CD4-positive, alpha-beta T cell treated with Interleukin-17A for 1 hour (primary cell): Measurements from ENCODE around the gene KLHL29.

Experiments
- DNase-seq: peaks from one replicate; pipeline ENCODE4 v3.0.0-alpha.2; 2020

The KLHL29 gene

DNA sequence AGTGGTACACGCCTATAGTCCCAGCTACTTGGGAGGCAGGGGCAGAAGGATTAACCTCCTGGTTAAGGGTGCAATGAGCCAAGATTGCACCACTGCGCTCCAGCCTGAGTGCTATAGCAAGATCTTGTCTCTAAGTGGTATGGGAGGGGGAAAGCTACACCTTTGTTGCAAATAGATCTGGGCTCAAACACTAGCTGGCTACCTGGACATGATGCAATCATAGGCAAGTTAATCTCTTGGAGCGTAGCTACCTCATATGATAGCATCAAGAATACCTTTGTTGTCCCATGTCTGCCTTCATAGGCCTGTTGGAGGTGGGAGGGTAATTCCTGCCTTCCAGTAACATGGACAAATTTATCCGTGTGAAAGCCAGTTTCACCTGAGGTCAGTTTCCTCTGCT lies 15.7 kb downstream of the KLHL29 start:
- no peak for DNase-seq

DNA sequence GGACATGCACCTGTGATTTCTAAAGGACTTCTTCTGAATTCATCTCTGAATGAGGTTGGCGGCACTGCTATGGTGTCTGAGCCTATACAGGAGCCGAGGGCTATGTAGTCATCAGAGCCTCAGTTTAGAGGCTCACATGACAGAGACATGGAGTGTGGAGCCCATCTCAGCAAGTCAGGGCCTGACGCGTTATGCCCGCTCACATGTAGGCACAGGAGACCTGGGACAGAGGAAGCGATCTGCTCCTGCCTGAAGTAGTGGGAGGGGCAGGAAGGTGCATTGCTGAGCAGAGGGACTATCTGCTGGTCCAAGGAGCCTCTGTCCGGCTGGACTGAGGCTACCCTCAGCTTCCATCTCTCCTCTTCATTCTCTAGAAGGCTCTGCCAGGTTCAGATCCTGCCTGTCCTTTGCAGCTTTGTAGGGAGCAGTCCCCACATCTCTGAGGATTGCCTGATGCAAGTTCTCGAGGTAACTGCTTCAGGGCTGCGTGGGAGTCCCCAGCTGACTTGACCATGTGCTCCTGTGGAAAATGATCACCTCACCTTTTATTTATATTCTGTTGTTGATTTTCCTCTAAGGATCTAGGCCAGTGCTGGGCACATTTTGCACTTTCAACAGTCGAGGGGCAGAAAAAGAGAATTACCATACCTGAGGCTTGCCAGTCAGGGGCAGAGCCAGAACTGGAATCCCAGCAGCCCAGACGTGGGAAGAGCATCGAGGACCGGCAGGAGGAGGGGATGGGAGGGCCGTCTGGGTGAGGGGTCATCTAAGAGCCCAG lies 16.6 kb downstream of the KLHL29 start:
- no peak for DNase-seq

DNA sequence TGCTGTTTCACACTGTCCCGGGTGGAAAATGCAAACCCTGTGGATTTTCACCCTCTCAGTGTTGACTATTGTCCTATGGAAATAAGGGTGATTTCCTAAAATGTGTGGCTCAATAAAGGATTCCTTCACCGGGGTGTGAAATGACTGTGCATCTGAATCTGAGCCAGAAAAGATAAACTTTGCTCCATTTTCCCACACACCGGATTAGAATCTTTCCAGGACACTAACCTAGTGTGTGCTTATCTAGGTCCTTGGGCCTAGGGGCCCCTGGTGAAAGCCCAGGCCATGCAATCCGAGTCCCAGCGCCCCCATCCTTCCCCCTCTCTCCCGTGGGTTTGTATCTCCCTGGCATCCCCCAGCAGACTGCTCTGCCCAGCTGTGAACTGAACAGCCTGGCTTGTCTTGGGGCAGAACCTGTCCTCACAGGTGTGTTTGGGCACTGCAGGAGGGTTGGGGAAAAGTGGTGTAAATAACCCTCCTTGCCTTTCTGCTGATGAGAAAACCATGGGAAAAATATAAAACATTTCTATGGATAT lies 17.3 kb downstream of the KLHL29 start:
- no peak for DNase-seq

DNA sequence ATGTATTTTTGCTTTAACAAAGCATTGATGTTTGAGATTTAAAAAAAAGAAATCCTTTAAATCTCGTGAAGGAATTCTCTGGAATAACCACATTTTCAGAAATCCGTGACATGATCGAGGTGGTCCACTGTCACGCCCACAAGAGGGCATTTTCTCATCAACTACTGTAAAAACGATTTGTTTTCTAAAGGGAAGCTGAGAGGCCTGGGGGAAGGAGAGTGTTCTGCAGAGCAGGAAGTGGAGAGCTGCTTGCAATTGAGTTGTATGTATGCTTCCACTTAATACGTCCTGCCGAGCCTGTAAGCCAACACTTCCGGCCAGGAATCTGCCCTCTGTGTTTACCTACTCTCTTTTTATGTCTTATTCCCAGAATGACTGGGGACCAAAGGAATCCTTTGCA lies 19.4 kb downstream of the KLHL29 start:
- DNase-seq, result no peak

DNA sequence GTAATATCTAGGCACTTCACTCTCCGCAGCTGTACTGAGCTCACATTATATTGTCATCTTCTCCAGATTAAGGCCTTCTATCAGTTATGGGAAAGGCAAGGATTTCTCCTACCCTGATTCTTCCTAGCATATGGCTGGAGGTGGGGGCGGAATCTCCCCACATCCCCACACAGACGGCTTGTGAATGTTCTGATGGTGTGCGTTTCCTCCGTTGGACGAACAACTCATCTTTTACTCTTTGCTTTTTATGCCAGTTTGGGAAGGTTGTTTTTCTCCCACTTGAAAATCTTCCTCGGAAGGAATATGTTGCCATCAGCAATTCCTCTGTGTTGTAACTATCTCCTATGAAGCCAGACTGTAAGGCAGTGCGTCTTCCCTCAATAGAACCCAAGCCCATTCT lies 24.3 kb downstream of the KLHL29 start:
- DNase-seq, result no peak

DNA sequence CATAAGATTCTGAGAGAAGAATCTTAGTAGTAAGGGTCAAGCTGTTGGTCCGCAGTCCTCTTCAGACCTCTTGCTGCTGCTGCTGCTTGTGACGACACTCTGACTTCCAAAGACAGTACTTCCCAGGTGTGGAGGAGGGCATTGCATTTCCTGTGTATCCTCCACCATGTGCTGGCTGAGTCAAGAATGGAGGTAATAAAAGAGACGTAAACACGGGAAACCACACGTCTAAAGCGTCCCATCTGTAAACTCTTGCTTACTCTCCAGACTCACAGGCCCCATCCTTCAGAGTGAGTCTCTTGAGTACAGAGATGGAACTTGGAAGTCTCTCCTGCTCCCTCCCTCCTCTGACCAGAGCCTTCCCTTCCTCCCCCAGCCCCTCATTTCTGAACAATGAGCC lies 25.6 kb downstream of the KLHL29 start:
- DNase-seq, result no peak

DNA sequence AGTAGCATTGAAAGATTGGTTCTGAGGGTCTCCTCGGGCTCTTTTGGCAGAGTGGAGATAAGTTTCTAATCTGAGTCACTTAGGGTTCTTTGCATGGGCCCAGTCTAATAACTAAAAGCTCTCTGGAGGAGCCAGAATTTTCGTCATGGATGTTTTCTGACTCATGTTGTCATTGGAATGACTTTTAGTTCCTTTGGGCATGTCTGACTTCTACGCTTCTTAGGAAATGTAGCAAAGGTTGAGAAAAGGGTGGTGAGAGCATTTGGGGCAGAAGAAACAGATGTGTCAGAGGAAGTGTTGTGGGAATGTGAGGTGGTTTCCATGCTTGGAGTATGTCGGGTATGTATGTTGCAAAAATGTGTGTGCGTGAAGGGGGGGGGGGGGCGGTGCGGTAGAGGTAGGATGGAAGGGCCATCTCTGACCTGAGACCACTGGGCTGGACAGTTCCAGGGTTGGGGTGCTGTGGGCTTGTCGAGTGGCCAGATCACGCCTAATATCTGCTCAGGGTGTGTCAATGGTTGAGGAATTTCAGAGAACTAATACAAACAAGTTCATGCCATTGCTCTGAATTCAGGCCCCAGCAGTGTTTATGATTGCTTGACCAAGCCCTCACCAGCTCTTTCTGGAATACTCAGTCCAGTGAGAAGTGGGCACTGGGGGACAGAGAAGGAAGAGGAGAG lies 26.9 kb downstream of the KLHL29 start:
- no peak for DNase-seq

DNA sequence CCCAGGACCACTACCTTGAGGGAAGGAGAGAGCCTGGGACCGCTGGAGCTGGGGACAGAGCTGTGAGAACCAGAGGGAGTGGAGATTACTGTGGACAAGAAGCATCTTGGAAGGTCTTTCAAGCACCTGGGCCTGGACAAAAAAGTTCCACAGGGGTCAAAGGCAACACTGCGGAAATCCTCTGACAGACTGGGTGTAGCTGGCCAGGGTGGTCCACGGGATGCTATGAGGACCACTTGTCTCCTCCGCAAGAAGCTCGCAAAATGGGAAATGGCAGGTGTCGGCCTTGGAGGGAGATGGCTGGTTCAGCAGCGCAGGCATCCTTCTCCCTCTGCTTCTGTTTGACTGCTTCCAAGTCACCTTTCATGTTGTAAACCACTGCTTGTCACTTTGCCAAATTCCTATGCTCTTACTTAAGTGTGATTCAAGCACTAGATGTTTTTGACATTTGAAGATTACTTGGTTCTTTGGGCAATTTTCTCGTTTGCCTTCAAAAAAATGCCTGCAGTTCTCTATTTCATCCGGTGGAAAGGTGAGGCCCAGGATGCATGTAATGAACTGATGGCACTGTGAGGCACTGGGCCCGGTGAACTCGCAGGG lies 27.7 kb downstream of the KLHL29 start:
- no peak for DNase-seq

DNA sequence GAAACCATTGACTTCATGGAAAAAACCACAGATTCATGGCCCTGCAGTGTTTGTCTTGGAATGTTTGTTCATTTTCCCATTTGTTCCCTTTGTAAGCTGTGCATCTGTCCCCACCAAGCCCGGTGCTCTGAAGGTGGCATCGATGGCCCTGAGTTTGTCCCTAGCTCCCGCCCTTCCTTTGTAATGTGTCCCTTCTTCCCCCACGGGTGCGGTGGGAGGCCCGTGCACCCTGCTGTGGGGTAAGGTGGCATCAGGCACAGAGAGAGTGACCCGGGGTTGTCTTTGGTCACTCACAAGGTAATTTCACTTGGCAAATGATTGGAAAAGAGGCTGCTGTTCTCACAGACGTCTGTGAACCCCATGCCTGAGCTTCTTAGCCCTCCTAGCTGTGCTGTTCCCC lies 28.7 kb downstream of the KLHL29 start:
- no peak for DNase-seq

DNA sequence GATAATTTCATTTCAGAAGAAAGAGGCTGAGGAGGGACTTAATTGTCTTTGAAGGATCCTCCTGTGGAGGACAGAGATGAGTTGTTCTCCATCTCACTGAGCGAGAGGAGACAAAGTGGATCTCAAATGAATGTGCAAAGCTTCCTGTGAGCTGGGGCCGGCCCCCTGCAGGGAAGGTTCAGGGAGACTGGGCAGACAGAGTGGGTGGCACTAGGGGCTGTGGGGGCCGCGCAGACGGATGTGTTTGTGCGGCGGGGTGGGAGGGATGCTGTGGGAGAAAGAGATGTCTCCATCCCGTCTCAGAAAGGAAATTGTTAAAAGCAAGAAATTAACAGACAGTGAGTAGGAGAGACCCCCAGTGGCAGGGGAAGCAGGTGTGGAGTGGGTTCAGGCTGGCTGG lies 29.1 kb downstream of the KLHL29 start:
- no peak for DNase-seq

DNA sequence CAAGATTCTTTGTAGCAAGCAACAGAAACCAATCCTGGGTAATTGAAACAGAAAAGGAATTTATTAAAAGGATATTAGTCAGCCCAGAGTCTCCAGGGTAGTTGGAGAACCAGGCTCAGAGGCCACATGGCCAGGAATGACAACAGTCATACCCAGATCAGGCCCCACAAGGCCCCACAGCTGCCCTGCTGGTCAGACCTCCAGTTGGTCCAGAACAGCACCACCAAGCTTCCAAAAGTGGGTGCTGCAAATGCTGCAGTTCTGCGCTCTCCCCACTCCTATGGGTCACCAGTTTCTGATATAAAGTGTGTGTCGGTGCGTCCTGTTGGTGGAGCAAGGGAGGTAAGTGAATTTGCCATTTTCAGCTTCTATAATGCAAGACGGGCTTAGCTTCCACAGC lies 29.9 kb downstream of the KLHL29 start:
- no peak for DNase-seq

DNA sequence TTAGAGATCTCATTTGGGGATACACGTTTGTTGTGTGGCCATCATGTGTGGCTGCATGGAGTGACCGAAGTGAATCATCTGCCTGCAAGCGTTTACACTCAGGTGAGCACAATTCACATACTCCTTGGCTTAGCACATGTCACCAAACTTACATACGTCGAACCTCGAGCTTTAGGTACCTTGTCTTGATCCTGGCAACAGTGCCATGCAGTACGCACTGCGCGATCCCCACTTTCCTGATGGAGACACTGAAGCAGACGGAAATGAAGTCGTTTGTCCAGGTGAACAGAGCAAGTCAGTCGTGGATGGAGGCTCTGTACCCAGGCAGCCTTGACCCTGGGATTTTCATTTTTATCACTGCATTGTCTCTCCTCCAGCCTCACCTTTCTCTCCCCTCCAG lies 32.3 kb downstream of the KLHL29 start:
- DNase-seq, result no peak

DNA sequence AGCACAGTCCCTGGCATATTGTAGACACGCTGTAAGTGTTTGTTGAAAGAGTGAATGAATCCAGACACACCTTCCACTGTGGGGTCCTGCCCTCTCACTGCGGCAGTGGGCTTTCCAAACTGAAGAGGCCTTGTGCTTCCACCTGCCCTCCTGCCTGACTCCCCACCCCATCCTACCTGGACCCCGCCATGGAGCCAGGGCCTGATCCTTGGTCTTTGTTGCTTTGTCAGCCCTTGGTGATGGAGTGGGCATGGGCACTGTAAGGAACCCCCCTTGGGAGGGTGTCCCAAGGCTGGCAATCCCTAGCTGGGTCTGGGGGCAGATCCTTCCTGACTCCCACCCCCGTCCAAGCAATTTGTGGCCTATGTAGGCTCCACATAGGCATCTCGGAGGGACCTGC lies 33.1 kb downstream of the KLHL29 start:
- DNase-seq, result no peak

DNA sequence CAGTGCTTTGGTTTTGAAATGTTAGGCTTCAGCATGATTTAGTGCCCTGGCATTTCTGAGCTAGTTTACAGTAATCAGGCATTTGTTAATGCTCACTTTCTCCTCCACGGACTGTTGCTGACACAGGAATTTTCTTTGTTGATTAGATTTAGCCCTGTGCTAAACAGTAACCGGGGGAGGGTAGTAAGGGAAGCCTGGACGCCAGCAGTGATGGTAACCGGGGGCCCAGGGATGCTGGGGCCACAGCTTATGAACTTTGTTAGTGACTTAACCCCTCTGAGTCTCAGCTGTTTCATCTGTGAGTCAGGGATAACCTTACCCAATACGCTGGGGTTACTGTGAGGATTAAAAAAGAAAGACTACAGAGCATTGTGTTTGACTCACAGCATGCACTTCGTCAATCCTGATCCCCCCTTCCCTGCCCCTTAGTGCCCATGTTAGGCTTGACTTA lies 33.5 kb downstream of the KLHL29 start:
- no peak for DNase-seq

DNA sequence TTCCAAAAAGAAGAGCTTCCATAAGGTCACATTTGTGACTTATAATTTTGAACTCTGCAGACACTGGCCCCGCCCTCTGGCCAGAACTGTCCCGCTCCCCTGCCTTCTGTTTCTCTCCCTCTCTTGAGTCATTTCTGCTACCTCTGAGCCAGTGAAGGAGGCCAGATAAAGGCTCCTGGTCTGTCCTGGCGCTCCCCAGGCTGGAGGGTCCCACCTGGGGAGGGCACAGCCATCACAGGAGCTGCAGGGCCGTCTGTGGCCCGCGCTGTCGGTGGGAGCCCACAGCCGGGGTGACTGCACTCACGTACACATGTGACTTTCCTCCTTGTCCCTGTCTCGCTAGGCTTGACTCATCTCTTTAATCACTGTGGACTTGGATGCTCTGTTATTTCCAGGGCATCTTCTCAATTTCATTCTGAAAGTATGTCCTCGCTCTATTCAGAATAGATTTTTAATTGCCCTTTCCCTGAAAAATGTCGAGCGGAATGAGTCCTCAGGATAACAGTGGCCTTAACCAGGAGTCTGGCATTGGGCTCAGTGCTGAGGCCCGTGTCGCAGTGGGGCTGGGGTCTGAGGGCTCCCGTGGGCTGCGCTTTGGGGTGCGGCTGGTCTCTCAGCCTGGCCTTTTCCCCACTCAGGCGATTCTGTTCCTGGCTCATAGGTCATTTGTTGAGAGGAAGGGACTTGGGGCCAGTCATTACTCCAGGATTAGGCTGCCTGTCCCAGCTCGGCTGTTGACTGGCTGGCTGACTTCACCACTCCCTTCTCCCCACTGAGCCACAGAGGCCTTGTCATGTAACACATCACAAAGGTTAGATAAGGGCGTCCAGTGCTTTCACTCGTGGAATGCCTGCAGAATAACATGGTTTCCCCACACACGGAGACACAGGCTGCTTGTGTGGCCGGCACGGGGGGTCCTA lies 34.5 kb downstream of the KLHL29 start:
- no peak for DNase-seq

DNA sequence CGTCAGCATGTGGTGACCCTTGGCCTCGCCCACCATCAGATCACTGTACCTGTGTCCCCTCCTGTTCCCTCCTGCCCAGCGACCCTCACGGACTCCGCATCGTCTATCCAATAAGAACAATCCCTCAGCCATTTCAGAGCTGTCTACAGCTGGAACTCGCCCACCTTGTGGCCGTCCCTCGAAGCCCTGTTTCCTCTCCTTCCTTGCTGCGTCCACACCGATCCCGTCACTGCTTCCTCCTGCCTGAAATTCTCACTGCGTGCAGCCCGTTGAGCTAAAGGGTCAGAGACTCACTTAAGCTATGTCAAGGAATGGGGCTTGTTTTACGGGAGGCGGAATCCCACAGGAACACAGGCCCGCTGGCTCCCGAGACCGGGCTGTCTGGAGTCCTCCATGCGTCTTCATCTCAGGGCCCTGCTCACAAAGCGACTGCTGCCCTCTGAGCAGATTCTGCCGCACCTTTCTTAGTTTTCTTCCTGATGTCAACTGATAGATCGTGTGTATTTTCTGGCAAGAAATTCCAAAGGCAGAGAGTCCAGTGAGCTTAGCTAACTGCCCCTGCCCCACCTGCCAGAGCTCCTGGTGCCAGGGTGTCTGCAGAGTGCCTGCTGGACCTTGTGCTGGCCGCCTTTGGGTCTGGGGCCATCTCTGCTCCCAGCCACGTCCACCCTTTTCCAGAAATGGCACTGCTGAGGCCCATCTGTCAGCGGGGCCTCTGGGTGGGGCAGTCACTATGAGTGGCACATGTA lies 35.3 kb downstream of the KLHL29 start:
- no peak for DNase-seq

DNA sequence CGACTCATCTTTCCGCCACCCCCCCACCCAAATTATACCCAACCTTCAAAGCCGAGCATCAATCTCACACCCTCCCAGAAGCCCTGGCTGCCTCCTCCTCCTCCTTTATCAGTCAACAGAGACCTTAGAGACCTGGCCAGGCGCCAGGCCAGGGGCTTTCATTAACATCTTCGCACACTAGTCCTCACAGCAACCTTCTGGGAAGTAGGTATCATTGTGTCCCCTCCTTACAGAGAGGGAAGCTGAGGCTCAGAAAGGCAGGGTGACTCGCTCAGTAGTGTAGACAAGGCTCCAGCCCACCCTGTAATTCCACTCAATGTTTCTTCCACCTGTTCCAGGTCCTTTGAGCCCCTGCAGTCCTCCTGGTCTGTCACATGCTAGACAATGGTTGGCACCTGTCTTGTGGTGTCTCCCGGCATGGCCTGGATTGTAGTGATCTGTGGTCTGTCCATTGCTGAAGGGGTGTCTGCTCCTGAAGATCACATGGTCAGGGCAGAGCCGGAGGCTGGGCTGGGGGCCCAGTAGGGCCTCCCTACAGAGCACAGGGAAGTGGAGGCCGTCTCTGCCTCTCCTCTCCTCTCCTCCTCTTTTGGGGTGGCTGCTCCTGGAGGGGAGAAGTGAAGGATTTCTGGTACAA lies 36.0 kb downstream of the KLHL29 start:
- DNase-seq, result no peak

DNA sequence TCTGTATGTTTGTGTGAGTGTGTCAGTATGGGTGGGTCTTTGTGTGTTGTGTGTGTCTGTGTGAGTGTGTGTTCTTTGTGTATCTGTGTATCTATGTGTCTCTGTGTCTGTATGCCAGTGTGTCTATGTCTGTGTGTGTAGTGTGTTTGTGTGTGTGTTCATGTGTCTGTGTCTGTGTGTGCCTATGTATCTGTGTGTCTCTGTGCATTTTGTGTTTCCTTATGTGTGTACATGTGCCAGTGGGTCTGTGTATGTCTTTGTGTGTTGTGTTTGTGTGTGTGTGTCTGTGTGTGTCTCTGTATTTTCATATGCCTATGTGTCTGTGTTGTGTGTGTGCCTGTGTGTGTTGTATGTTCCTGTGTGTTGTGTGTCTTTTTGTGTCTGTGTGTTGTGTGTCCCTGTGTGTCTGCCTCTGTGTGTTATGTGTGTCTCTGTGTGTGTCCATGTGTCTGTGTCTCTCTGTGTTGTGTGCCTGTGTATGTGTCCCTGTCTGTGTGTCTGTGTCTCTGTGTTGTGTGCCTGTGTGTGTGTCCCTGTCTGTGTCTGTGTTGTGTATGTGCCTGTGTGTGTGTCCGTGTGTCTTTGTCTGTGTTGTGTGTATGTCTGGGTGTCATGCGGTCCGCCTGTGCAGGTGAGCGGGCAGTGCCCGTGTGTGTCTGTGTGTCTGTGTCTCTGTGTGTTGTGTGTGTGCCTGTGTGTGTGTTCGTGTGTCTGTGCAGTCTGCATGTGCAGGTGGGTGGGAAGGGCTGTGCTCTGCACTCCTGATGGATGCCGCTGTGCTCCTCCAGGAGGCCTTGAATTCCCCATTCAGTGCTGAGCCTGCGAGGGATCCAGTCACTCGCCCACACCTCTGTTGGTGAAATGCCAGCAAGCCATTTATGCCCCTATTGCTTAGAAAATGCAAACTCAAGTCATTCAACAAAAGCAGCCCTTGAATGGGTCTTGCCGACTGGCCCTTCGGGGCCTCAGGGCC lies 37.4 kb downstream of the KLHL29 start:
- no peak for DNase-seq

DNA sequence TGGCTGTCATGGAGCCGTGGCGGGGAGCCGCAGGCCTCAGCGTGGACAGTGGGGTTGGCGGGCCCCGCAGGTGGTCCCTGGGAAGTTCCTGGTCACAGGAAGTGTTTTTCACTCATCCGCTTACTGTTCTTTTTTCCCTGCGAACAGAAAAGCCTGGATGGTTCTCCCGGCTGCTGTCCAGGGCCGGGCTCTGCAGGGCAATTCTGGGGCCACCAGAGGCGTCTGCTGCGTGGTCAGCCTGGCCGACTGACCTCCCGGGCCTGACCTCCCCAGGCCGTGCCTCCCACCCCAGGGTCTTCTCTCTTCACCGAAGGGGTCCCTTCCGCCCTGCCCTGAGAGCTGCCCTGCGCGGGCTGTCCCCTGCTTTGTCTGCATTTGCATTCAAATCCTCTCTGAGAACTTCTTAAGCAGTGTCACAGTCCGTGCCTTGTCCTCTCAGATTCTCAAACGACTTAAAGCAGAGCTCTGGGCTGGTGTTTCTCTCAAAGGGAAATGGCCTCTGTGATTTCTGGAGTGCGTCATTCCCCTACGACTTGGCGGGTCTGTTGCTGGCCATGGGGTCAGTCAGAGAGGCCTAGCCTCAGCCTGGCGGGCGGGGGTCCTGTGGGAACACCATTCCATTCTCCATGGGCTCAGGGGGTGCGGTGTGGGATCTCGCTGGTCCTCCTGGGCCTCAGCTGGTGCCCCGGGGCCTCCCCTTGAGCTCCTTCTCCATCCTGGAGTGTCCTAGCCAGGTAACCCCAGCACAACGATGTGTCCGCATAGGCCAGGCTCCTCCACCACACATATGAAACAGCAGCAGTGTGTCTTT lies 38.3 kb downstream of the KLHL29 start:
- no peak for DNase-seq
